Measurements from ENCODE around the gene CMSS1.

The CMSS1 gene

GRCh38 chr3:99817437-99818240 lies at the start of gene CMSS1:
TSS of gene CMSS1 (plus strand) at chr3:99817862.
- no peaks in the 10 kb centered on the region for H3K9me2 ChIP-seq (ENCODE audit: low read depth, low read length)
- H3K79me2 ChIP-seq (ENCODE audit: insufficient read depth, low read length), result peaks cover 14% of the 10 kb centered on the region
- H3K27ac ChIP-seq (ENCODE audit: low read depth, low read length, poor library complexity, severe bottlenecking), result peak within 1 kb of the TSS; percentile 60

GRCh38 chr3:99768126-99768525 lies 49.5 kb upstream of the CMSS1 start:
- Histone ChIP-seq H3K4me3 (ENCODE audit: low read depth, low read length, poor library complexity, severe bottlenecking) (no peak overlapping the region), H2AFZ (ENCODE audit: low read length) (no peak overlapping the region), H4K20me1 (ENCODE audit: insufficient read depth, low read length) (no peaks in the 10 kb centered on the region), H3K36me3 (ENCODE audit: insufficient read depth, low read length) (no peaks in the 10 kb centered on the region), H3F3A (ENCODE audit: insufficient read depth, low read length) (no peaks in the 10 kb centered on the region), H3K9ac (ENCODE audit: low read length) (no peak overlapping the region), H3K27me3 (ENCODE audit: insufficient read depth, low read length) (no peaks in the 10 kb centered on the region), H3K4me1 (ENCODE audit: insufficient read depth, low read length, severe bottlenecking) (no peaks in the 10 kb centered on the region), H3K27ac (ENCODE audit: low read depth, low read length, poor library complexity, severe bottlenecking) (no peak overlapping the region), H3K9me3 (ENCODE audit: low read length) (no peaks in the 10 kb centered on the region), H3K4me2 (ENCODE audit: low read length) (no peak overlapping the region), H3K9me2 (ENCODE audit: low read depth, low read length) (no peaks in the 10 kb centered on the region), H3K79me2 (ENCODE audit: insufficient read depth, low read length) (no peaks in the 10 kb centered on the region)
- TF ChIP-seq CTCF (IDR thresholded peaks at IDR 0.05; ENCODE audit: low read length), result no peak

More at GRCh38 chr3:99817437-99818240, at the start of gene CMSS1:
- Histone ChIP-seq H3K4me3 (ENCODE audit: low read depth, low read length, poor library complexity, severe bottlenecking) (peak within 1 kb of the TSS; percentile 75), H3K9ac (ENCODE audit: low read length) (peak within 1 kb of the TSS; percentile 71), H2AFZ (ENCODE audit: low read length) (peak within 1 kb of the TSS; percentile 53; the same call in 1 of the 2 replicates), H3K9me3 (ENCODE audit: low read length) (no peaks in the 10 kb centered on the region), H3K36me3 (ENCODE audit: insufficient read depth, low read length) (peaks cover 6% of the 10 kb centered on the region; the same call in 1 of the 2 replicates), H3F3A (ENCODE audit: insufficient read depth, low read length) (no peaks in the 10 kb centered on the region), H4K20me1 (ENCODE audit: insufficient read depth, low read length) (no peaks in the 10 kb centered on the region), H3K27me3 (ENCODE audit: insufficient read depth, low read length) (no peaks in the 10 kb centered on the region), H3K4me2 (ENCODE audit: low read length) (peak within 1 kb of the TSS; percentile 86), H3K4me1 (ENCODE audit: insufficient read depth, low read length, severe bottlenecking) (peaks cover 22% of the 10 kb centered on the region)
- TF ChIP-seq CTCF (IDR thresholded peaks at IDR 0.05; ENCODE audit: low read length) (peak; percentile 19; the same call in 1 of the 2 replicates), EZH2 (IDR thresholded peaks at IDR 0.05; ENCODE audit: borderline replicate concordance, low read length) (no peak)

- Histone ChIP-seq H3K4me1 (ENCODE audit: insufficient read depth, low read length, severe bottlenecking) (no peaks in the 10 kb centered on the region), H3K9ac (ENCODE audit: low read length) (no peak overlapping the region), H3K4me3 (ENCODE audit: low read depth, low read length, poor library complexity, severe bottlenecking) (no peak overlapping the region), H4K20me1 (ENCODE audit: insufficient read depth, low read length) (no peaks in the 10 kb centered on the region), H3K27ac (ENCODE audit: low read depth, low read length, poor library complexity, severe bottlenecking) (no peak overlapping the region), H3K9me2 (ENCODE audit: low read depth, low read length) (no peaks in the 10 kb centered on the region), H3K36me3 (ENCODE audit: insufficient read depth, low read length) (no peaks in the 10 kb centered on the region), H3K79me2 (ENCODE audit: insufficient read depth, low read length) (no peaks in the 10 kb centered on the region), H3K4me2 (ENCODE audit: low read length) (no peak overlapping the region), H3F3A (ENCODE audit: insufficient read depth, low read length) (no peaks in the 10 kb centered on the region), H2AFZ (ENCODE audit: low read length) (no peak overlapping the region), H3K9me3 (ENCODE audit: low read length) (no peaks in the 10 kb centered on the region), H3K27me3 (ENCODE audit: insufficient read depth, low read length) (no peaks in the 10 kb centered on the region)
- no peak for TF ChIP-seq EZH2 (IDR thresholded peaks at IDR 0.05; ENCODE audit: borderline replicate concordance, low read length)
- no peak for TF ChIP-seq CTCF (IDR thresholded peaks at IDR 0.05; ENCODE audit: low read length)
Observed at GRCh38 chr3:99768808-99769501, 48.7 kb upstream of the CMSS1 start.

Measured in OCI-LY1 (cell line).